Astrocyte (in vitro differentiated cells and primary cell): Measurements from ENCODE around the gene ARL4C. TPM values are rescaled to one million over a fixed set of nuclear protein-coding genes. Genes with fewer than 3 reads are reported as not detected.

ENCODE experiments used
- DNase-seq: peaks from one replicate; pipeline ENCODE4 v3.0.0-alpha.2; 2010; ENCODE audit warnings: low read depth
- FAIRE-seq: peaks from 2 replicates; lab custom pipeline; 2011; peaks lifted over from hg19 to GRCh38; lab: Jason Lieb, UNC
- H2AFZ ChIP-seq: 2 replicates; pipeline ENCODE4 v1.6.0; 2012; ENCODE audit warnings: low read depth, low read length, inconsistent platforms
- H3K27ac ChIP-seq: 2 replicates; pipeline ENCODE4 v1.5.1; 2011; ENCODE audit warnings: low read depth, low read length, inconsistent platforms
- H3K27me3 ChIP-seq: 2 replicates; pipeline ENCODE4 v1.6.0; 2011; ENCODE audit warnings: low read length, inconsistent platforms; ENCODE audit not compliant: insufficient read depth
- H3K36me3 ChIP-seq: 2 replicates; pipeline ENCODE4 v1.5.1; 2011; ENCODE audit warnings: low read length, inconsistent platforms; ENCODE audit not compliant: insufficient read depth
- H3K4me1 ChIP-seq: 2 replicates; pipeline ENCODE4 v1.5.1; 2011; ENCODE audit warnings: low read length, inconsistent platforms; ENCODE audit not compliant: insufficient read depth
- H3K4me2 ChIP-seq: 2 replicates; pipeline ENCODE4 v1.6.0; 2012; ENCODE audit warnings: low read length, inconsistent platforms
- H3K4me3 ChIP-seq: 2 replicates; pipeline ENCODE4 v1.5.1; 2011; ENCODE audit warnings: low read depth, mild to moderate bottlenecking, low read length, inconsistent platforms; ENCODE audit not compliant: insufficient read depth
- H3K79me2 ChIP-seq: 2 replicates; pipeline ENCODE4 v1.6.0; 2012; ENCODE audit warnings: mild to moderate bottlenecking, low read length, inconsistent platforms; ENCODE audit not compliant: insufficient read depth
- H3K9ac ChIP-seq: 2 replicates; pipeline ENCODE4 v1.6.0; 2012; ENCODE audit warnings: mild to moderate bottlenecking, low read length, inconsistent platforms
- H3K9me3 ChIP-seq: 2 replicates; pipeline ENCODE4 v1.5.1; 2012; ENCODE audit warnings: low read depth, mild to moderate bottlenecking, low read length, inconsistent platforms; ENCODE audit not compliant: insufficient read depth
- H4K20me1 ChIP-seq: 2 replicates; pipeline ENCODE4 v1.6.0; 2012; ENCODE audit warnings: low read length, inconsistent platforms; ENCODE audit not compliant: insufficient read depth
- H3K27ac Mint-ChIP-seq: one replicate; pipeline ENCODE4 v1.8.0; 2021; ENCODE audit warnings: mild to moderate bottlenecking, mixed read lengths; ENCODE audit not compliant: unreplicated experiment
- H3K27me3 Mint-ChIP-seq: one replicate; pipeline ENCODE4 v1.8.0; 2021; ENCODE audit warnings: low read depth, mixed read lengths; ENCODE audit not compliant: unreplicated experiment
- H3K36me3 Mint-ChIP-seq: one replicate; pipeline ENCODE4 v1.8.0; 2021; ENCODE audit warnings: low read depth, mixed read lengths; ENCODE audit not compliant: unreplicated experiment
- H3K4me1 Mint-ChIP-seq: one replicate; pipeline ENCODE4 v1.8.0; 2021; ENCODE audit warnings: low read depth, mixed read lengths; ENCODE audit not compliant: unreplicated experiment
- H3K4me3 Mint-ChIP-seq: one replicate; pipeline ENCODE4 v1.8.0; 2021; ENCODE audit warnings: mild to moderate bottlenecking, moderate library complexity, mixed read lengths; ENCODE audit not compliant: unreplicated experiment
- H3K9me3 Mint-ChIP-seq: one replicate; pipeline ENCODE4 v1.8.0; 2021; ENCODE audit warnings: mild to moderate bottlenecking, mixed read lengths; ENCODE audit not compliant: unreplicated experiment
- CTCF ChIP-seq: IDR thresholded peaks from 2 replicates; pipeline ENCODE4 v1.5.1; 2011; ENCODE audit warnings: low read depth, mild to moderate bottlenecking, inconsistent platforms, low read length, moderate library complexity; ENCODE audit not compliant: insufficient read depth
- EZH2 ChIP-seq: IDR thresholded peaks from 2 replicates; pipeline ENCODE4 v1.6.1; 2012; ENCODE audit warnings: mild to moderate bottlenecking, low read length, inconsistent platforms; ENCODE audit not compliant: insufficient read depth
- total RNA-seq: library from RNA; stranded (reverse); gene quantifications from 2 replicates; pipeline ENCODE4 v1.2.1, GENCODE V29; 2021

The ARL4C gene
- total RNA-seq, 1 donor from 2014 or later, result 70.7 TPM

DNA sequence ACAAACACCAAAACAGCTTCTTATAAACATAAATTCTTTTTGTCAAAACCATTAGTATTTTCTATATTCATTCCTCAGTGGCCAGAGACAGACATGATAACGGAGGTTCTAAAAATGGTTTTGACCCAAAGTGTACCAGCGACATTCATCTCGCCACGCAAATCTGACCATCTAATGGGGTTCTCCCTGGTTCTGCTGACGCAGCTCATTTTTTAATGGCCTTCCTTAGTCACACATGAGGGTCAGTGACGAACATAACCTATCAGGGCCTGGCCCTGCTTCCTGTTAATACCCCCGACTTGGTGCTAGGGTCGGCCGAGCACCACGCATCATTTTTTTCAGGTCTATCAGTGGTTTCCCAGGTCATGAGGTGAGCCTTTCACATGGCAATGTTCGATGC, 45.9 kb upstream of the ARL4C start:
- H3K4me3 ChIP-seq, result no peak overlapping the region
- Mint-ChIP-seq H3K4me1 (peaks cover 7% of the 10 kb centered on the region), H3K4me3 (no peak overlapping the region), H3K27ac (no peak overlapping the region), H3K36me3 (no peaks in the 10 kb centered on the region), H3K27me3 (no peaks in the 10 kb centered on the region), H3K9me3 (peaks cover 2% of the 10 kb centered on the region)
- no peak overlapping the region for H3K4me2 ChIP-seq
- H3K27me3 ChIP-seq, result no peaks in the 10 kb centered on the region
- H3K9ac ChIP-seq, result no peak overlapping the region
- no peaks in the 10 kb centered on the region for H3K79me2 ChIP-seq
- H4K20me1 ChIP-seq, result no peaks in the 10 kb centered on the region
- H3K9me3 ChIP-seq, result no peaks in the 10 kb centered on the region
- DNase-seq (no peak), FAIRE-seq (no peak)
- no peaks in the 10 kb centered on the region for H3K36me3 ChIP-seq
- TF ChIP-seq EZH2, result no peak
- no peak for TF ChIP-seq CTCF
- no peak overlapping the region for H2AFZ ChIP-seq
- H3K4me1 ChIP-seq, result no peaks in the 10 kb centered on the region
- H3K27ac ChIP-seq, result no peak overlapping the region

DNA sequence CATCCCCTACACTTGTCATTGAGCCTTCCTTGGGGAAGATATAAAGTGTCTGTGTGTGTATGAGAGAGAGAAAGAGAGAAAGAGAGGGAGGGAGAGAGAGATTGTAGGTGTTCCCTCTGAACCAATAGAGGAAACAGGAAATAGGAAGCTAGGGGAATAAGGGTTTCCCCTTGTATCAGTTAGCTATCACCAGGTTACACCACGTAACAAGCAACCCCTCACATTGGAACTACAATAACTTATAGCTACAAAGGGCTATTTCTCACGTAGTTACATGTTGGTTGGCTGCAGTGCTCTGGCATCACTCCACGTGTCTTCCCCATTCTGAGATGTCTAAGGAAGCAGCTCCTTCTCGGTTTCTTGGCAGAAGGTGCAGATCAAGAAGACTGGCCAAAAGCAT, 41.0 kb upstream of the ARL4C start:
- Mint-ChIP-seq H3K4me3 (no peak overlapping the region), H3K9me3 (peaks cover 2% of the 10 kb centered on the region), H3K36me3 (no peaks in the 10 kb centered on the region), H3K27ac (no peak overlapping the region), H3K27me3 (no peaks in the 10 kb centered on the region), H3K4me1 (no peaks in the 10 kb centered on the region)
- TF ChIP-seq EZH2 (no peak), CTCF (no peak)
- Histone ChIP-seq H3K36me3 (no peaks in the 10 kb centered on the region), H3K4me3 (no peak overlapping the region), H3K9me3 (no peaks in the 10 kb centered on the region), H3K27ac (no peak overlapping the region), H3K79me2 (no peaks in the 10 kb centered on the region), H4K20me1 (no peaks in the 10 kb centered on the region), H2AFZ (no peak overlapping the region), H3K27me3 (peaks cover 4% of the 10 kb centered on the region), H3K4me2 (no peak overlapping the region), H3K9ac (no peak overlapping the region), H3K4me1 (no peaks in the 10 kb centered on the region)
- DNase-seq (no peak), FAIRE-seq (no peak)

DNA sequence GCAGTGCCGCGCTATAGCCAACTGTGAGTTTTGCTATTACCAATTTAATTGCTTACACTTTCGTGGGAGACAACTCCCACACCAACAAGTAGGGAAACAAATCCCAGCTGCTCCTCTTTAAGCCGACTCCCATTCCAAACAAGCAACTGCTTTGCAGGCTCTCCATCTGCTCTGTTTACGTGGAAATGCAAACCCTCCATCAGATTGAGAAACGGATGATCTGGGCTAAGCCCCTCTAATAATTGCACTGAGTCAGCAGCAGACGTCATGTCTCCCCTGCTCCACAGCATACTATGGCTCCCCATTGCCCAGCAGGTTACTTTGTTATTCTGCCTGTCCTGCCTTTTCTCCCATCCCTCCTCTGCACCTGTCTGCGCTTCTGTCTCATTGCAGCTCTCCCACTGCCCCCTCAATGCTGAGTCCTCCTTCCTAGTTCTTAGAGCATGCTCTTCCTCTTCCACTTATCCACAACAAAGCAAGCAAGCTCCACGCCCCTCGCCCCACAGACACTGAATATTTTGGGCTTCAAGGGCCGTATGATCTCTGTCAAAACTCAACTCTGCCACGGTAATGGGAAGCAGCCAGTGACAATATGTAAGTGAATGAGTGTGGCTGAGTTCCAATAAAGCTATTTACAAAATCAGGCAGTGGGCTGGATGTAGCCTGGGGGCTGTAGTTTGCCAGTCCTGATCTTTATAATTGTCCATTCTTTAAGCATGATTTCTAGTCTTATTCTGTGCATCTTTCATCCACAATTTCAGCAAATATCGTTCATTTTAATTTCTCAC, 39.5 kb upstream of the ARL4C start:
- Histone ChIP-seq H3K36me3 (no peaks in the 10 kb centered on the region), H3K4me2 (no peak overlapping the region), H3K27me3 (peaks cover 4% of the 10 kb centered on the region), H3K27ac (no peak overlapping the region), H3K9ac (no peak overlapping the region), H4K20me1 (no peaks in the 10 kb centered on the region), H3K9me3 (no peaks in the 10 kb centered on the region), H3K4me1 (no peaks in the 10 kb centered on the region), H3K4me3 (no peak overlapping the region), H3K79me2 (no peaks in the 10 kb centered on the region), H2AFZ (no peak overlapping the region)
- H3K4me1 Mint-ChIP-seq, result no peaks in the 10 kb centered on the region
- H3K36me3 Mint-ChIP-seq, result no peaks in the 10 kb centered on the region
- no peak overlapping the region for H3K27ac Mint-ChIP-seq
- H3K9me3 Mint-ChIP-seq, result peaks cover 4% of the 10 kb centered on the region
- no peak overlapping the region for H3K4me3 Mint-ChIP-seq
- H3K27me3 Mint-ChIP-seq, result no peaks in the 10 kb centered on the region
- DNase-seq (no peak), FAIRE-seq (no peak)
- TF ChIP-seq CTCF (no peak), EZH2 (no peak)
